NB4 (cell line): ENCODE data around the gene PDGFD.

Experiments used
- DNase-seq: peaks from one replicate; pipeline ENCODE4 v3.0.0; 2010; ENCODE audit warnings: low read depth
- H3K4me3 ChIP-seq: one replicate; pipeline ENCODE4 v1.5.1; 2011; ENCODE audit warnings: mild to moderate bottlenecking, low read depth, low read length, moderate library complexity
- CTCF ChIP-seq: IDR thresholded peaks from one replicate; pipeline ENCODE4 v1.5.1; 2012; ENCODE audit warnings: low read depth, low read length
- MYC ChIP-seq: IDR thresholded peaks from 2 replicates; pipeline ENCODE4 v1.6.1; 2011; ENCODE audit warnings: low read depth, low read length
- POLR2A ChIP-seq: IDR thresholded peaks from 2 replicates; pipeline ENCODE4 v1.6.1; 2011; ENCODE audit warnings: mild to moderate bottlenecking; ENCODE audit not compliant: insufficient read length; ENCODE audit errors: extremely low read depth
- TF ChIP-seq, protein P1 (sequence below): IDR thresholded peaks from 2 replicates; pipeline ENCODE4 v1.6.1; 2011; ENCODE audit warnings: low read depth, low read length

The PDGFD gene

DNA sequence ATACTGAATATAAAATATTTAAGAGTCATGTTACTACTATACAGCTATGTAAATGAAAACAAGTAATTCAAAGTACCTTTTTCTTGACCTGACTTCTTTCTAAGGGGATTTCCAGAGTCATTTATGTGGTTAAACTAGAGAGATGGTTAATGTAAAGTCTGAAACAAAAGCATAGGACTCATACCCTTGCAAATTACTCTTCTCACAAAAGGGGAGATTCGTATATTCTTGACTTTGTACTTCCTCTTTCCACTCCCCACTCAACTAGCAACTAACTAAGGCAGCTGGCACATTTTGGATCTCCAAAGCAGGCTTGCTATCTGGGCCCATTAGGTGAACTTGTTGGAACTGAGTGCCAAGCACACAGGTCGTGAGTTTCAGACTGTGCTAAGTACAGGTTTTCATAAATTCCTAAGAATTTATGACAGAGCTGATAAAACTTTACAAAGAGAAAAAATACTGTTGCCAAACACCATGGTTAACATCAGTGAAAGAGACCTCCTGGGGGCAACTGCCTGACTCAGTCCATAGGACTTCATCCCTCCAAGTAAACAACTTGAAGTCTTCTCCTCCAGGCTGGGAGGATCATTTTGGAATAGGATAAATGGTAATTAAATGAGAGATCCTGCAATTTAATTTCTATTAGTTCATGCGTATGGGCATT, 204.5 kb downstream of the PDGFD start:
- TF ChIP-seq MYC (no peak), POLR2A (no peak), CTCF (no peak)
- TF ChIP-seq, protein P1, sequence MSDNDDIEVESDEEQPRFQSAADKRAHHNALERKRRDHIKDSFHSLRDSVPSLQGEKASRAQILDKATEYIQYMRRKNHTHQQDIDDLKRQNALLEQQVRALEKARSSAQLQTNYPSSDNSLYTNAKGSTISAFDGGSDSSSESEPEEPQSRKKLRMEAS = no peak
- no peak for DNase-seq
- H3K4me3 ChIP-seq = no peak overlapping the region

DNA sequence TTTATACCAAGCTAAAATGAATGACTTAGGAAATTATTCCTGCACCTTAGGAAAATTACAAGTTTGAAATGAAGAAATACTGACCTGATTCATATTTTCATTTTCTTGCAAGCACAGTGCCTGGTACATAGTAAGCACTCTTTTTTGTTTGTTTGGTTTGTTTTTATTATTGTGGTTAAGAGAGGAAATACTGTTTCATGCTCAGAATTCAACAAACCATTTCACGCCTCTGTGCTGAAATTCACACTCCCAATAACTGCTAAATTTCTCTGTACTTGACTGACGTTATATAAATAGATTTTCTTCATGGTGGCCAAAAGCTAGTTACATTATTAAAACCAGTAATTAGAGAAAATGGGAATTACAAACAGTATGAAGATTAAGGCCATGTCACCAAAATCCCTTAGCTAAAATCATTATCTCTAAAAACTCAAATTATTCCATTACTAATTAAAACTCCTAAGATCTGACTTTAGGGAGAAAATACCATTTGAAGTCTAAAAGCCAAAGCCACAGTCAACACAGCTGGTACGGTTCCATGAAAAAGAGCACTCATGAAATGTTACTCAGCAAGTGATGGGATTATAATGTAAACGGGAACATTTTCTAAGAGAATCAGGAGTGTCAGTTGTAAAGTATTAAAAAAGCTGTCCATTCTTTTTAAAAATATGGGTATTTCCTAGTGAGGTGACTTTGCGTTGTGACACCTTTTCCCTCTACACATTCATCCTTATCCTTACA, 205.3 kb downstream of the PDGFD start:
- no peak overlapping the region for H3K4me3 ChIP-seq
- DNase-seq = no peak
- TF ChIP-seq POLR2A (no peak), CTCF (no peak), MYC (no peak)
- TF ChIP-seq, protein P1 = no peak

- DNase-seq = no peak
- TF ChIP-seq CTCF (no peak), MYC (no peak), POLR2A (no peak)
- TF ChIP-seq, protein P1 = no peak
- no peak overlapping the region for H3K4me3 ChIP-seq
Observed at GRCh38 chr11:103953797-103954486, 210.0 kb downstream of the PDGFD start.

DNA sequence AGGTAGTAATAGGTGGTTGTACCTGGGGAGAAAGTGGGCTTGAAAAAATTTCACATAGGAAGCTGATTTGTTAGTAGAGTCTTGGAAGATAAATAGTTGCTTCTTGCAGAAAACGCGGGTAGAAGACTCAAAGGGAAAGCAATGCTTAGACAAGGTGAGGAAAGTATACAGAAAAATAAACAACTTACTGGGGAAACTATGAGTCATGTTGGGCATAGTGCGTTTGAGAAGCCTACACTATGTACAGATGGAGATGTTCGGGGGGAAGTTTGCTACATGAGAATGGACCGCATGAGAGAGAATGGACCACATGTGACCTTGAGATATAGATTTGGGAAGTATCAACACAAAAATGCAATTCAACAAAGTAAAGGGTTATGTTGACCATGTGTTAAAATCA, 214.2 kb downstream of the PDGFD start:
- TF ChIP-seq, protein P1 = no peak
- TF ChIP-seq CTCF = no peak
- no peak for TF ChIP-seq POLR2A
- TF ChIP-seq MYC = no peak
- DNase-seq = no peak

DNA sequence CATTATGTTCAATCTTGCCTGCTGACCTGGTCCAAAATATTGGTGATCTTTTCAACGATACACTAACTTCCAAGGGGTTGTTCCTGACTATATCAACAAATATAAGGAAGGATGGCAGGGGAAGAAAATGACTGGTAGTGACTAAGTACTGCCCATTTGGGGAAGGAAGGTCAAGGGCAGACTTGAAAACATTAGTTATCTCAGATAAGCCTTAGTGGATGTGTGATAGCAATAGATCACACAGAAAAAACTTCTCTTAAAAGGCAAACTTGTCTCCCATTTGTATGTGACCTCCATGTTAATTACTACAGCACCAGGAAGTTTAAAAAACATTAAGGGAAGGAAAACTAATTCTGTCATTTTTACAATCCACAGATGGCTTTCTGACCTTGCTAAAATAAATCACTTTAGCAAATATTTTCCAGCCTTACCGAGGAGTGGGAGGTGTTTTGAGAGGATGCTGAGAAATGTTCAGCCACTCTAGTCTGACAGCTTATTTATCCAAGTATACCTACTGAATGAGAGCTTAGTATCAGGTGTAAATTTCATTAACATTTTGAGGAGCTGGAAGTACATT, 215.7 kb downstream of the PDGFD start:
- TF ChIP-seq MYC = no peak
- TF ChIP-seq CTCF = no peak
- TF ChIP-seq, protein P1 = no peak
- no peak for TF ChIP-seq POLR2A
- H3K4me3 ChIP-seq = no peak overlapping the region
- DNase-seq = no peak

More for the DNA sequence above, 214.2 kb downstream of the PDGFD start:
- no peak overlapping the region for H3K4me3 ChIP-seq
